Upper lobe of right lung (tissue), 1 donor: ENCODE results near the gene ZDHHC21. TPM values are rescaled to one million over a fixed set of nuclear protein-coding genes. Genes with fewer than 3 reads are reported as not detected.

Experiments
- ATAC-seq: fragments of 200-7000 bp; cut with Tn5 transposase; one replicate; pipeline ENCODE4 v1.9.1; 2020; ENCODE audit warnings: mild to moderate bottlenecking, moderate library complexity
- DNase-seq: peaks from one replicate; pipeline ENCODE4 v3.0.0-alpha.2; 2020
- H3K27ac ChIP-seq: fragments of 200-600 bp; one replicate; pipeline ENCODE4 v1.8.0; 2022
- H3K27me3 ChIP-seq: fragments of 200-600 bp; one replicate; pipeline ENCODE4 v1.8.0; 2022; ENCODE audit warnings: mild to moderate bottlenecking
- H3K36me3 ChIP-seq: fragments of 200-600 bp; one replicate; pipeline ENCODE4 v1.8.0; 2022
- H3K4me1 ChIP-seq: fragments of 200-600 bp; one replicate; pipeline ENCODE4 v1.8.0; 2022
- H3K4me3 ChIP-seq: fragments of 200-600 bp; one replicate; pipeline ENCODE4 v1.8.0; 2022; ENCODE audit warnings: mild to moderate bottlenecking
- H3K9me3 ChIP-seq: fragments of 200-600 bp; one replicate; pipeline ENCODE4 v1.8.0; 2022
- CTCF ChIP-seq: fragments of 200-600 bp; IDR thresholded peaks from one replicate; pipeline ENCODE4 v1.8.0; 2022; ENCODE audit warnings: antibody characterized with exemption
- intact Hi-C: fragments of 100-400 bp; cut with DNase I; formaldehyde crosslinking; loops from one replicate; pipeline ENCODE4 v1.11.0; 2022
- long read RNA-seq: library from polyadenylated mRNA; unstranded; transcript quantifications from one replicate; pipeline ENCODE4 v2.0.0, GENCODE V29; 2021
- total RNA-seq: library from RNA; stranded (reverse); fragmentation: NEBNext Ultra II Directional; extraction: Animal tissue kit (Norgen Biotek cat#: 25700); gene quantifications from one replicate; pipeline ENCODE4 v1.2.1, GENCODE V29; 2021
- donor health status: DM: no; HTN: yes; CAD: no; lungs with severe emphysema.

Gene ZDHHC21
- 20.7 TPM for total RNA-seq
- long read RNA-seq, full-length matches to known transcripts, result 9 of 51 reads
- long read RNA-seq, partial matches to known transcripts, result 7 of 51 reads
- long read RNA-seq, other reads (novel, unspliced or antisense), result 35 of 51 reads

- TF ChIP-seq CTCF, result no peak
- intact Hi-C loops, result no loop called here
- H3K27ac ChIP-seq, result peak within 1 kb of the TSS; percentile 49
Observed at GRCh38 chr9:14693251-14693861, at the start of gene ZDHHC21. Gene ZDHHC21, minus strand, starts transcription at chr9:14693432. Its CDS starts 19,092 bp downstream, at chr9:14674340.

GRCh38 chr9:14741369-14741768, 48.1 kb upstream of the ZDHHC21 start:
- Histone ChIP-seq H3K27ac (no peak overlapping the region), H3K9me3 (no peaks in the 10 kb centered on the region), H3K4me3 (no peak overlapping the region), H3K4me1 (no peaks in the 10 kb centered on the region), H3K36me3 (no peaks in the 10 kb centered on the region), H3K27me3 (no peaks in the 10 kb centered on the region)
- no peak for TF ChIP-seq CTCF
- DNase-seq, result no peak
- intact Hi-C loops, result no loop called here
- ATAC-seq, result no peak

More at GRCh38 chr9:14693251-14693861, at the start of gene ZDHHC21:
- ATAC-seq, result peak; percentile 98
- H3K9me3 ChIP-seq, result no peaks in the 10 kb centered on the region
- peaks cover 31% of the 10 kb centered on the region for H3K4me1 ChIP-seq
- H3K27me3 ChIP-seq, result no peaks in the 10 kb centered on the region
- H3K4me3 ChIP-seq, result peak within 1 kb of the TSS; percentile 80
- H3K36me3 ChIP-seq, result peaks cover 6% of the 10 kb centered on the region
- peak; percentile 92 for DNase-seq

- Histone ChIP-seq H3K4me1 (no peaks in the 10 kb centered on the region), H3K9me3 (no peaks in the 10 kb centered on the region), H3K27me3 (no peaks in the 10 kb centered on the region), H3K4me3 (no peak overlapping the region), H3K36me3 (no peaks in the 10 kb centered on the region), H3K27ac (no peak overlapping the region)
- TF ChIP-seq CTCF, result no peak
- DNase-seq (no peak), ATAC-seq (no peak)
- intact Hi-C loops, result no loop called here
Observed at GRCh38 chr9:14733133-14733532, 39.9 kb upstream of the ZDHHC21 start.

- no peak overlapping the region for H3K27ac ChIP-seq
- no peaks in the 10 kb centered on the region for H3K36me3 ChIP-seq
- no peak overlapping the region for H3K4me3 ChIP-seq
- DNase-seq (no peak), ATAC-seq (no peak)
- no peaks in the 10 kb centered on the region for H3K27me3 ChIP-seq
- intact Hi-C loops, result no loop called here
- H3K9me3 ChIP-seq, result no peaks in the 10 kb centered on the region
- no peaks in the 10 kb centered on the region for H3K4me1 ChIP-seq
- TF ChIP-seq CTCF, result no peak
Observed at GRCh38 chr9:14731294-14731981, 38.2 kb upstream of the ZDHHC21 start.

GRCh38 chr9:14730461-14730898, 37.2 kb upstream of the ZDHHC21 start:
- H3K9me3 ChIP-seq, result no peaks in the 10 kb centered on the region
- H3K36me3 ChIP-seq, result no peaks in the 10 kb centered on the region
- ATAC-seq (no peak), DNase-seq (no peak)
- no peaks in the 10 kb centered on the region for H3K4me1 ChIP-seq
- H3K4me3 ChIP-seq, result no peak overlapping the region
- H3K27ac ChIP-seq, result no peak overlapping the region
- H3K27me3 ChIP-seq, result no peaks in the 10 kb centered on the region
- TF ChIP-seq CTCF, result no peak
- intact Hi-C loops, result no loop called here
